WTC11 (cell line): ENCODE results near the gene MAPK8IP2. TPM values are rescaled to one million over a fixed set of nuclear protein-coding genes. Genes with fewer than 3 reads are reported as not detected.
A peak's percentile ranks its signal among the peaks of the same experiment; 100 is the strongest.

Source experiments
- ATAC-seq: fragments of 200-7000 bp; cut with Tn5 transposase; 2 replicates; pipeline ENCODE4 v1.10.0; 2021; ENCODE audit warnings: mild to moderate bottlenecking, moderate library complexity
- CTCF ChIA-PET: fragments of 300-600 bp; sonication (Branson Sonifier 250); formaldehyde crosslinking; loops from one replicate; lab custom pipeline; 2021; ENCODE audit warnings: antibody characterized with exemption; lab: Charles Lee
- POLR2A ChIA-PET: fragments of 350-600 bp; sonication (Branson Sonifier 250); formaldehyde crosslinking; loops from one replicate; lab custom pipeline; 2021; ENCODE audit warnings: antibody characterized with exemption; lab: Charles Lee
- DNase-seq: peaks from one replicate; pipeline ENCODE4 v3.0.0; 2021; ENCODE audit warnings: low spot score
- H3K27ac Mint-ChIP-seq: 2 replicates; pipeline ENCODE4 v1.8.0; 2021; ENCODE audit warnings: mixed read lengths
- H3K27me3 Mint-ChIP-seq: 2 replicates; pipeline ENCODE4 v1.8.0; 2021; ENCODE audit warnings: low read depth, mild to moderate bottlenecking, moderate library complexity, mixed read lengths
- H3K36me3 Mint-ChIP-seq: 2 replicates; pipeline ENCODE4 v1.8.0; 2021; ENCODE audit warnings: mixed read lengths
- H3K4me1 Mint-ChIP-seq: 2 replicates; pipeline ENCODE4 v1.8.0; 2022; ENCODE audit warnings: mixed read lengths
- H3K4me3 Mint-ChIP-seq: 2 replicates; pipeline ENCODE4 v1.8.0; 2021; ENCODE audit warnings: mild to moderate bottlenecking, moderate library complexity, mixed read lengths
- H3K9me3 Mint-ChIP-seq: 2 replicates; pipeline ENCODE4 v1.8.0; 2021; ENCODE audit warnings: mixed read lengths
- ATF3 ChIP-seq: sonication (generic); formaldehyde crosslinking; conservative IDR thresholded peaks from 2 replicates; pipeline ENCODE4 v1.8.1; 2022; ENCODE audit warnings: mild to moderate bottlenecking, missing genetic modification reagents
- ESRRA ChIP-seq: sonication (generic); formaldehyde crosslinking; IDR thresholded peaks from 2 replicates; pipeline ENCODE4 v1.8.1; 2022; ENCODE audit warnings: mild to moderate bottlenecking, missing genetic modification reagents, borderline replicate concordance
- MLX ChIP-seq: sonication (generic); formaldehyde crosslinking; IDR thresholded peaks from 2 replicates; pipeline ENCODE4 v1.8.1; 2023; ENCODE audit warnings: mild to moderate bottlenecking, missing genetic modification reagents, moderate library complexity
- RELA ChIP-seq: sonication (generic); formaldehyde crosslinking; IDR thresholded peaks from 2 replicates; pipeline ENCODE4 v1.8.1; 2022; ENCODE audit warnings: missing genetic modification reagents, mild to moderate bottlenecking, borderline replicate concordance
- RORB ChIP-seq: fragments of 250-450 bp; sonication (Bioruptor Pico); IDR thresholded peaks from 2 replicates; pipeline ENCODE4 v1.9.0; 2021; ENCODE audit warnings: mild to moderate bottlenecking
- TCF7 ChIP-seq: sonication (generic); formaldehyde crosslinking; IDR thresholded peaks from 2 replicates; pipeline ENCODE4 v1.8.0; 2022; ENCODE audit warnings: mild to moderate bottlenecking, low read depth, missing genetic modification reagents, moderate library complexity
- TEAD1 ChIP-seq: sonication (generic); formaldehyde crosslinking; IDR thresholded peaks from 2 replicates; pipeline ENCODE4 v1.8.0; 2022; ENCODE audit warnings: mild to moderate bottlenecking, missing genetic modification reagents
- ZBTB21 ChIP-seq: sonication (generic); formaldehyde crosslinking; IDR thresholded peaks from 2 replicates; pipeline ENCODE4 v1.8.1; 2023; ENCODE audit warnings: mild to moderate bottlenecking, missing genetic modification reagents, borderline replicate concordance
- ZMAT4 ChIP-seq: fragments of 250-450 bp; sonication (Bioruptor Pico); IDR thresholded peaks from 2 replicates; pipeline ENCODE4 v1.9.0; 2021; ENCODE audit warnings: mild to moderate bottlenecking
- ZNF219 ChIP-seq: sonication (generic); formaldehyde crosslinking; IDR thresholded peaks from 2 replicates; pipeline ENCODE4 v1.8.0; 2023; ENCODE audit warnings: missing genetic modification reagents, mild to moderate bottlenecking, borderline replicate concordance
- ZNF532 ChIP-seq: fragments of 250-450 bp; sonication (Bioruptor Pico); IDR thresholded peaks from 2 replicates; pipeline ENCODE4 v1.9.0; 2021; ENCODE audit warnings: mild to moderate bottlenecking, borderline replicate concordance
- total RNA-seq: library from RNA; stranded (reverse); gene quantifications from 3 replicates; pipeline ENCODE4 v1.2.3, GENCODE V29; 2021
- TF ChIP-seq, protein P1 (sequence below): sonication (generic); formaldehyde crosslinking; IDR thresholded peaks from 2 replicates; pipeline ENCODE4 v1.8.0; 2022; ENCODE audit warnings: missing genetic modification reagents
- TF ChIP-seq, protein P2 (sequence below): sonication (generic); formaldehyde crosslinking; IDR thresholded peaks from 2 replicates; pipeline ENCODE4 v1.8.0; 2023; ENCODE audit warnings: missing genetic modification reagents

The MAPK8IP2 gene
- total RNA-seq, 1 experiment from 2014 or later = 4.9 TPM

GRCh38 chr22:50576806-50577696 lies 23.5 kb upstream of the MAPK8IP2 start (continued):
- TF ChIP-seq, protein P1, sequence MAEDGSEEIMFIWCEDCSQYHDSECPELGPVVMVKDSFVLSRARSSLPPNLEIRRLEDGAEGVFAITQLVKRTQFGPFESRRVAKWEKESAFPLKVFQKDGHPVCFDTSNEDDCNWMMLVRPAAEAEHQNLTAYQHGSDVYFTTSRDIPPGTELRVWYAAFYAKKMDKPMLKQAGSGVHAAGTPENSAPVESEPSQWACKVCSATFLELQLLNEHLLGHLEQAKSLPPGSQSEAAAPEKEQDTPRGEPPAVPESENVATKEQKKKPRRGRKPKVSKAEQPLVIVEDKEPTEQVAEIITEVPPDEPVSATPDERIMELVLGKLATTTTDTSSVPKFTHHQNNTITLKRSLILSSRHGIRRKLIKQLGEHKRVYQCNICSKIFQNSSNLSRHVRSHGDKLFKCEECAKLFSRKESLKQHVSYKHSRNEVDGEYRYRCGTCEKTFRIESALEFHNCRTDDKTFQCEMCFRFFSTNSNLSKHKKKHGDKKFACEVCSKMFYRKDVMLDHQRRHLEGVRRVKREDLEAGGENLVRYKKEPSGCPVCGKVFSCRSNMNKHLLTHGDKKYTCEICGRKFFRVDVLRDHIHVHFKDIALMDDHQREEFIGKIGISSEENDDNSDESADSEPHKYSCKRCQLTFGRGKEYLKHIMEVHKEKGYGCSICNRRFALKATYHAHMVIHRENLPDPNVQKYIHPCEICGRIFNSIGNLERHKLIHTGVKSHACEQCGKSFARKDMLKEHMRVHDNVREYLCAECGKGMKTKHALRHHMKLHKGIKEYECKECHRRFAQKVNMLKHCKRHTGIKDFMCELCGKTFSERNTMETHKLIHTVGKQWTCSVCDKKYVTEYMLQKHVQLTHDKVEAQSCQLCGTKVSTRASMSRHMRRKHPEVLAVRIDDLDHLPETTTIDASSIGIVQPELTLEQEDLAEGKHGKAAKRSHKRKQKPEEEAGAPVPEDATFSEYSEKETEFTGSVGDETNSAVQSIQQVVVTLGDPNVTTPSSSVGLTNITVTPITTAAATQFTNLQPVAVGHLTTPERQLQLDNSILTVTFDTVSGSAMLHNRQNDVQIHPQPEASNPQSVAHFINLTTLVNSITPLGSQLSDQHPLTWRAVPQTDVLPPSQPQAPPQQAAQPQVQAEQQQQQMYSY = no peak
- TF ChIP-seq ZMAT4 (CRISPR knock-in tag) (no peak), TEAD1 (CRISPR knock-in tag) (no peak), ESRRA (no peak)

- Mint-ChIP-seq H3K27me3 (no peaks in the 10 kb centered on the region), H3K4me3 (no peak overlapping the region), H3K4me1 (0 out of 2 replicates have a peak, but pooled peaks cover 2% of the 10 kb centered on the region), H3K9me3 (no peaks in the 10 kb centered on the region), H3K27ac (peak overlapping the region; percentile 68; the same call in 1 of the 2 replicates), H3K36me3 (peaks cover 10% of the 10 kb centered on the region)
- ChIA-PET POLR2A (no interaction called here), CTCF (interaction anchor here (0.9 to 5.0 kb wide), 4 partner anchors 14 to 52 kb away, joined by 3 to 25 read pairs (median 5); partner anchors contain the start of genes ARSA, SCO2 and SYCE3)
- ATAC-seq = no peak
- DNase-seq = no peak
- TF ChIP-seq, protein P2, sequence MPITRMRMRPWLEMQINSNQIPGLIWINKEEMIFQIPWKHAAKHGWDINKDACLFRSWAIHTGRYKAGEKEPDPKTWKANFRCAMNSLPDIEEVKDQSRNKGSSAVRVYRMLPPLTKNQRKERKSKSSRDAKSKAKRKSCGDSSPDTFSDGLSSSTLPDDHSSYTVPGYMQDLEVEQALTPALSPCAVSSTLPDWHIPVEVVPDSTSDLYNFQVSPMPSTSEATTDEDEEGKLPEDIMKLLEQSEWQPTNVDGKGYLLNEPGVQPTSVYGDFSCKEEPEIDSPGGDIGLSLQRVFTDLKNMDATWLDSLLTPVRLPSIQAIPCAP (CRISPR knock-in tag) = no peak
- no peak for TF ChIP-seq ATF3
These were observed 23.0 kb upstream of the MAPK8IP2 start for GRCh38 chr22:50577697-50577986.

DNA sequence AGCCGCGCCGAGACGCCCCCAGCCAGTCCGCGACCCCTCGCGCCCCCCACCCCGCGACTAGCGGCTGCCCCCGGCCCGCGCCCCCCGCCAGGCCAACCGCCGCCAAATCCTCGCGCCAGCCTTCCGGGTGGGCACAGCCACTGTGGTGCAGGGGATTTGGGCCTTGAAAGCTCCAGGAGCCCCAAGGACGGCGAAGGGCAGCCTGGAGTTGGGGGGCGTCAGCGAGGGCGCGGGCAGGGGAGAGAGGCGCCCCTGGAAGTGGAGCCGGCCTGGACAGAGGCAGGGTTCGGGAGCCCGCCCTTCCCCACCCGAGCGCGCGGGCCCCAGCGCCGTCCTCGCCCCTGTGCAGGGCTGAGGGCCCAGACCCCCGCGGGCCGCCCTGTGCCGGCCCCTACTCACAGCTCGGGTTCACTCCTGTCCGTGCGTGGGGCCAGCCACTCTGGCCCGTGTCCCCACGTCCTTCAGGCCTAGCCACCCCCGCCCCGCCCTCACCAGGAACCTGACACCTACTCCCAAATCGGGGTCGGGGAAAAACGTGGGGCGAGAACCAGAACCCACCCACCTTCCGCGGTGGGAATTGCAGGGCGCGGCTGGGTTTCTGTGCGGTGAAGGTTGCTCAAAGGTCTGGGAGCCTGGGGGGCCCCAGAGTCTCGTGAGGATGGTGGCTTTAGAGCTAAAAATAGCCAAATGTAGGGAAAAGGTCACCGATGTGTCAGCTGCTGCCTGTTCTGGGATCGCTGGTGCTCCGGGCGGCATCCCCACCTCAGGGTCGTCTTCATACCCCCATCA lies 22.4 kb upstream of the MAPK8IP2 start, which contains the start of gene CPT1B:
Gene CPT1B (minus strand): TSS at position 441 of the 789 bp plus-strand sequence. CDS start 512 bp downstream, outside the sequence.
- DNase-seq = peak; percentile 37
- Mint-ChIP-seq H3K9me3 (no peaks in the 10 kb centered on the region), H3K27me3 (no peaks in the 10 kb centered on the region), H3K27ac (peak within 1 kb of the TSS; percentile 68; the same call in 1 of the 2 replicates), H3K4me1 (0 out of 2 replicates have a peak, but pooled peaks cover 2% of the 10 kb centered on the region), H3K36me3 (peaks cover 7% of the 10 kb centered on the region), H3K4me3 (no peak within 1 kb of the TSS)
- POLR2A ChIA-PET = no interaction called here
- no peak for ATAC-seq
- CTCF ChIA-PET = interaction anchor here (0.9 to 5.0 kb wide), 4 partner anchors 15 to 53 kb away, joined by 3 to 25 read pairs (median 4); partner anchors contain the start of genes ARSA, SCO2 and SYCE3
- no peak for TF ChIP-seq ZBTB21 (CRISPR knock-in tag)
- no peak for TF ChIP-seq RELA (CRISPR knock-in tag)
- TF ChIP-seq ZNF219 (CRISPR knock-in tag) = no peak
- no peak for TF ChIP-seq TCF7 (CRISPR knock-in tag)
- TF ChIP-seq ESRRA = no peak
- no peak for TF ChIP-seq ZNF532 (CRISPR knock-in tag)
- TF ChIP-seq RORB (CRISPR knock-in tag) = no peak
- no peak for TF ChIP-seq MLX
- TF ChIP-seq, protein P1 = no peak
